Measurements from ENCODE around the gene INMT.

The INMT gene

DNA sequence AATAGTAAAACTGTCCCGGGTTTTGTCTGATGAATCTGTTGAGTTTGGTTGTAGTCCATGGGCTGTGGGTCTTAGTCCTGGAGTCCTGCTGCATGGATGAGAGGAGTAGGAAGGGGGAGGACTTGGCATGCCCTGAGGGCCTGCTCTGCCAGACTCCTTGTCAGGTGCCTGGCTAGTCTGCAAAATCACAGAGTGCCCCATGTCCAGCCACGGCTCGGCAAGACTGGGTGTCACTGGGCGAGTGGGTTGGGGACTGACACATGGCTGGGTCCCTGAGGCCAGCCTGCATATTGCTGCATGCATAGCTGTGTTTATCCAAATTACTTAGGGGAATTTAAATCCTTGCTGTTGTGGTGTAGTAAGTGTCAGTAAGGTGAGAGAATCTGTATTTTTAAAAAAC, 29.0 kb downstream of the INMT start:
- no peak for TF ChIP-seq SIN3A (IDR thresholded peaks at IDR 0.05; ENCODE audit: borderline replicate concordance, insufficient read depth, low read length)
- TF ChIP-seq, protein P1, sequence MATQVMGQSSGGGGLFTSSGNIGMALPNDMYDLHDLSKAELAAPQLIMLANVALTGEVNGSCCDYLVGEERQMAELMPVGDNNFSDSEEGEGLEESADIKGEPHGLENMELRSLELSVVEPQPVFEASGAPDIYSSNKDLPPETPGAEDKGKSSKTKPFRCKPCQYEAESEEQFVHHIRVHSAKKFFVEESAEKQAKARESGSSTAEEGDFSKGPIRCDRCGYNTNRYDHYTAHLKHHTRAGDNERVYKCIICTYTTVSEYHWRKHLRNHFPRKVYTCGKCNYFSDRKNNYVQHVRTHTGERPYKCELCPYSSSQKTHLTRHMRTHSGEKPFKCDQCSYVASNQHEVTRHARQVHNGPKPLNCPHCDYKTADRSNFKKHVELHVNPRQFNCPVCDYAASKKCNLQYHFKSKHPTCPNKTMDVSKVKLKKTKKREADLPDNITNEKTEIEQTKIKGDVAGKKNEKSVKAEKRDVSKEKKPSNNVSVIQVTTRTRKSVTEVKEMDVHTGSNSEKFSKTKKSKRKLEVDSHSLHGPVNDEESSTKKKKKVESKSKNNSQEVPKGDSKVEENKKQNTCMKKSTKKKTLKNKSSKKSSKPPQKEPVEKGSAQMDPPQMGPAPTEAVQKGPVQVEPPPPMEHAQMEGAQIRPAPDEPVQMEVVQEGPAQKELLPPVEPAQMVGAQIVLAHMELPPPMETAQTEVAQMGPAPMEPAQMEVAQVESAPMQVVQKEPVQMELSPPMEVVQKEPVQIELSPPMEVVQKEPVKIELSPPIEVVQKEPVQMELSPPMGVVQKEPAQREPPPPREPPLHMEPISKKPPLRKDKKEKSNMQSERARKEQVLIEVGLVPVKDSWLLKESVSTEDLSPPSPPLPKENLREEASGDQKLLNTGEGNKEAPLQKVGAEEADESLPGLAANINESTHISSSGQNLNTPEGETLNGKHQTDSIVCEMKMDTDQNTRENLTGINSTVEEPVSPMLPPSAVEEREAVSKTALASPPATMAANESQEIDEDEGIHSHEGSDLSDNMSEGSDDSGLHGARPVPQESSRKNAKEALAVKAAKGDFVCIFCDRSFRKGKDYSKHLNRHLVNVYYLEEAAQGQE (IDR thresholded peaks at IDR 0.05; ENCODE audit: insufficient read depth in 1 of 2, low read depth in 2 of 2, low read length in 2 of 2), result no peak

DNA sequence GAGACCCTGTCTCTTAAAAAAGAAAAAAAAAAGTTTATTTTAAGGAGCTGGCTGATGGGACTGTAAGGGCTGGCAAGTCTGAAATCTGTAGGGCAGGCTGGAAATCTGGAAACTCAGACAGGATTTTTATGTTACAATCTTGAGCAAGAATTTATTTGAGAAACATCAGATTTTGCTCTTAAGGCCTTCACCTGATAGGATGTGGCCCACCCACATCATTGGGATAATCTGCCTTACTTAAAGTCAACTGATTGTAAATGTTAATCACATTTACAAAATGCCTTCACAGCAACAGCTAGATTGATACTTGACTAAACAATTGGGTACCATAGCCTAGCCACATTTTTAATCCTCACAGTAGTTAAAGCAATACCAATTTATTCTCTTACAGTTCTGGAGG, 30.8 kb downstream of the INMT start:
- TF ChIP-seq SIN3A (IDR thresholded peaks at IDR 0.05; ENCODE audit: borderline replicate concordance, insufficient read depth, low read length) (no peak), POLR2AphosphoS5 (IDR thresholded peaks at IDR 0.05; ENCODE audit: low read depth, low read length) (no peak), TAF1 (IDR thresholded peaks at IDR 0.05; ENCODE audit: borderline replicate concordance, insufficient read depth, low read length) (no peak), FOXP2 (optimal IDR thresholded peaks at IDR 0.05; ENCODE audit: borderline replicate concordance, extremely low read depth, extremely low read length, insufficient read depth) (no peak)
- TF ChIP-seq, protein P1 (IDR thresholded peaks at IDR 0.05; ENCODE audit: insufficient read depth in 1 of 2, low read depth in 2 of 2, low read length in 2 of 2), result no peak

DNA sequence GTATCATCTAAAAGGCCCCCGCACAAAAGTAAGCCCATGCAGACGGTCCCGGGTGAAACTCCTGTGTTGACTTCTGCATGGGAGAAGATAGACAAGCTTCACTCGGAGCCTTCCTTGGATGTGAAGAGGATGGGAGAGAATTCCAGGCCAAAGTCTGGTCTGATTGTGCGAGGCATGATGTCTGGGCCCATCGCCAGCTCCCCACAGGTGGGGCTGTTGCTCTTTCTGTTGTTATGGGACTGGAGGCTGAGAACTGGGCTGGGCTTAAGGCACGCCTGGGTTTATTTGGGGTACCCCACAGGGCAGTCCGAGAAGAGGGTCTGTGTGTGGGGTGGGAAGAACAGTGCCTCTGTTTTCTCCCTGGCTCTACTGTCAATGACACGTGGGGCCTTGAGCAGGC, 33.9 kb downstream of the INMT start:
- TF ChIP-seq POLR2AphosphoS5 (IDR thresholded peaks at IDR 0.05; ENCODE audit: low read depth, low read length) (no peak), SIN3A (IDR thresholded peaks at IDR 0.05; ENCODE audit: borderline replicate concordance, insufficient read depth, low read length) (no peak), FOXP2 (optimal IDR thresholded peaks at IDR 0.05; ENCODE audit: borderline replicate concordance, extremely low read depth, extremely low read length, insufficient read depth) (no peak), TAF1 (IDR thresholded peaks at IDR 0.05; ENCODE audit: borderline replicate concordance, insufficient read depth, low read length) (no peak)
- TF ChIP-seq, protein P1 (IDR thresholded peaks at IDR 0.05; ENCODE audit: insufficient read depth in 1 of 2, low read depth in 2 of 2, low read length in 2 of 2), result no peak

DNA sequence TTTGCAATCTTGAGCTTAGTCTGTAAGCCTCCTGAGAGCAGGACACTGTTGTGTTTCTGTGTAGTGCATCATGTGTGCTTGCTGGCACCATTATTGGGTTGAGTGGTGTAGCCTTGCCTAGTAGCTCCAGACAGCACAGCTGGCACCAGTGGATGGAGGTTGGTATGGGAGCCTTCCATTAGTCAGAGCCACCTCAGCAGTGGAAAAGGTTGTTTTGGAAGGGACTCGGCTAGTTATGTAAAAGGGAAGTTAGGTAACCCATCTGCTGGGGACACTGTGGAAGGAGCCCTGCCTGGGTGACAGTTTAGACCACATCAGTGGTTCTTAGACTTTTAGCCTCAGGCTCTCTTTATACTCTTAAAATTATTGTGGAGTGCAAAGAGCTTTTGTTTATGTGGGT, 35.6 kb downstream of the INMT start:
- TF ChIP-seq POLR2AphosphoS5 (IDR thresholded peaks at IDR 0.05; ENCODE audit: low read depth, low read length) (no peak), SIN3A (IDR thresholded peaks at IDR 0.05; ENCODE audit: borderline replicate concordance, insufficient read depth, low read length) (no peak), TAF1 (IDR thresholded peaks at IDR 0.05; ENCODE audit: borderline replicate concordance, insufficient read depth, low read length) (no peak)

DNA sequence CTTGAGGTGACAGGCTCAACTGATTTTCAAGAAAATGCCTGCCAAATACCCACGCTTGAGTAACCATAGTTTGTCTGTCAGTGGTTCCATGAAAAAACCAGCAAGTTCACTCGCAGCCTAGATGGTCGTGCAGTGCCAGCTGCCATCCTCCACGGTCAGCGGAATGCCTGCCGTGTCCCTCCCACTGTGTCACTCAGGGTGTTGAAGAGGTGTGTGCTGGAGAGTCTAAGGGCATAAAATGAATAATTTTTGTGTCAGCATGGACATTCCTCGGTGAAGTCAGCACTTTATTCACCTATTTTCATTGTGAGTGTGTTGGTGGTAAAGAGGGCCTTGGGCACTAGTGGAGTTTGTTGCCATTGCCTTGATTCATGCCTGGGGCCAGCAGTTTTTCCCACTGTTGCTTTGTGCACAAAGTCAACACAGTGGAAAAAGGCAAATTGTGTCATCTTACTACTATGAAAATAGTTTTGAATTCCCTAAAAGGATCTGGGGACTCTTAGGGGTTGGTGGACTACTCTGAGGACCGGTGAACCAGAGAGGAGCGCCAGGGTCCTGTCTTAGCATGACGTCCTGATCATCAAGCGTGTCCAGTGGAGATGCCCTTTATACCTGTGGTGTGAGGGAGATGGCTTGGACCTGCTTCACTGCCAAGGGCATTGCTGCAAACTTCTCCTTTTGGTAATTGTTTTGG, 36.9 kb downstream of the INMT start:
- TF ChIP-seq SIN3A (IDR thresholded peaks at IDR 0.05; ENCODE audit: borderline replicate concordance, insufficient read depth, low read length), result no peak
- TF ChIP-seq, protein P1 (IDR thresholded peaks at IDR 0.05; ENCODE audit: insufficient read depth in 1 of 2, low read depth in 2 of 2, low read length in 2 of 2), result no peak
- no peak for TF ChIP-seq FOXP2 (optimal IDR thresholded peaks at IDR 0.05; ENCODE audit: borderline replicate concordance, extremely low read depth, extremely low read length, insufficient read depth)
- TF ChIP-seq TAF1 (IDR thresholded peaks at IDR 0.05; ENCODE audit: borderline replicate concordance, insufficient read depth, low read length), result no peak
- TF ChIP-seq POLR2AphosphoS5 (IDR thresholded peaks at IDR 0.05; ENCODE audit: low read depth, low read length), result no peak
